Lung (tissue), 12 donors: ENCODE measurements around the gene TP53AIP1. TPM values are rescaled to one million over a fixed set of nuclear protein-coding genes. Genes with fewer than 3 reads are reported as not detected.

ENCODE experiments used
- ATAC-seq: fragments of 200-7000 bp; cut with Tn5 transposase; one replicate; pipeline ENCODE4 v1.9.1; 2020; ENCODE audit warnings: moderate number of reproducible peaks; ENCODE audit not compliant: insufficient read depth, low FRiP score
- DNase-seq, 3 donors: peaks; one replicate each; pipeline ENCODE4 v3.0.0-alpha.2; 2013 to 2017
- H3K27ac ChIP-seq, 2 donors: one replicate each; pipeline ENCODE4 v1.5.1; 2013; ENCODE audit warnings: mild to moderate bottlenecking in 2 of 2, moderate library complexity in 2 of 2, control low read depth in 1 of 2, inconsistent platforms in 1 of 2, low read depth in 1 of 2, low read length in 1 of 2
- H3K27me3 ChIP-seq, 3 donors: one replicate each; pipeline ENCODE4 v1.5.1; 2013; ENCODE audit warnings: low read length in 2 of 3; ENCODE audit not compliant: control insufficient read depth in 3 of 3, insufficient read depth in 3 of 3
- H3K36me3 ChIP-seq, 4 donors: one replicate each; pipeline ENCODE4 v1.5.1; 2013; ENCODE audit warnings: low read length in 4 of 4, mild to moderate bottlenecking in 1 of 4, moderate library complexity in 1 of 4; ENCODE audit not compliant: control insufficient read depth in 4 of 4, insufficient read depth in 4 of 4
- H3K4me1 ChIP-seq, 5 donors: one replicate each; pipeline ENCODE4 v1.5.1; 2013; ENCODE audit warnings: low read length in 5 of 5, mild to moderate bottlenecking in 2 of 5, moderate library complexity in 1 of 5; ENCODE audit not compliant: control insufficient read depth in 5 of 5, insufficient read depth in 5 of 5
- H3K4me3 ChIP-seq: one replicate; pipeline ENCODE4 v1.5.1; 2013; ENCODE audit warnings: mild to moderate bottlenecking, control low read depth, moderate library complexity
- H3K9ac ChIP-seq, 2 donors: one replicate each; pipeline ENCODE4 v1.5.1; 2013; ENCODE audit warnings: low read length in 2 of 2, control low read depth in 1 of 2; ENCODE audit not compliant: insufficient read depth in 1 of 2
- H3K9me3 ChIP-seq, 4 donors: one replicate each; pipeline ENCODE4 v1.5.1; 2013; ENCODE audit warnings: low read length in 3 of 4, mild to moderate bottlenecking in 1 of 4, moderate library complexity in 1 of 4; ENCODE audit not compliant: control insufficient read depth in 4 of 4, insufficient read depth in 3 of 4
- CTCF ChIP-seq: IDR thresholded peaks from 2 replicates; pipeline ENCODE4 v1.5.1; 2012; ENCODE audit warnings: mild to moderate bottlenecking; ENCODE audit errors: control extremely low read depth, extremely low read depth
- whole genome bisulfite sequencing, 2 donors: extraction: QIAGEN DNeasy Blood & Tissue Kit; methylation state at CpG; one replicate each; pipeline ENCODE4 v1.1.7; 2013; 5-methylcytosine and 5-hydroxymethylcytosine counted together
- polyA plus RNA-seq, 2 donors: library from polyadenylated mRNA; stranded (reverse); fragments of 200-250 nt; gene quantifications; one replicate each; pipeline ENCODE4 v1.2.1, GENCODE V29; 2013
- total RNA-seq, 2 donors: library from RNA; depleted of rRNA in 1 of 2; stranded (reverse); fragments of >200 nt in 1 of 2; gene quantifications; one replicate each; pipeline ENCODE4 v1.2.1, GENCODE V29; 2014 to 2021
- donor health status: control.
- donor health status: control.
- donor health status: Bipolar disorder and iron deficiency.
- donor health status: healthy.
- donor health status: DM: yes; HTN: yes; CAD: no.

TP53AIP1 gene
- total and polyA plus RNA-seq, 4 donors: 0.16 to 1.8 (median 1.0) TPM

- DNase-seq (no peak), ATAC-seq (no peak)
- no peak overlapping the region for H3K4me3 ChIP-seq
- H3K36me3 ChIP-seq: peaks cover 0 to 2% (median 0%) of the 10 kb centered on the region in 4 donors
- H3K9me3 ChIP-seq: peaks cover 0 to 3% (median 0%) of the 10 kb centered on the region in 4 donors
- no peak overlapping the region for H3K27ac ChIP-seq
- no peak overlapping the region for H3K9ac ChIP-seq
- H3K4me1 ChIP-seq: peaks cover 2 to 9% (median 4%) of the 10 kb centered on the region in 5 donors
- WGBS, 2 donors: 68 to 73% methylated on average over 8 of the region's 8 CpGs
- H3K27me3 ChIP-seq: peaks cover 0 to 5% (median 0%) of the 10 kb centered on the region in 3 donors
- TF ChIP-seq CTCF: no peak
These were observed 33.1 kb downstream of the TP53AIP1 start for GRCh38 chr11:128909438-128910125.

GRCh38 chr11:128908391-128909246, 34.1 kb downstream of the TP53AIP1 start:
- no peaks in the 10 kb centered on the region for H3K36me3 ChIP-seq
- DNase-seq (peak in 1 of 3 donors; percentile 48), ATAC-seq (peak; percentile 38)
- peak overlapping the region in 1 of 2 donors; percentile 41 for H3K27ac ChIP-seq
- no peak overlapping the region for H3K9ac ChIP-seq
- H3K4me1 ChIP-seq: peaks cover 2 to 12% (median 5%) of the 10 kb centered on the region in 5 donors
- H3K4me3 ChIP-seq: no peak overlapping the region
- peaks cover 0 to 12% (median 0%) of the 10 kb centered on the region in 3 donors for H3K27me3 ChIP-seq
- peaks cover 0 to 3% (median 0%) of the 10 kb centered on the region in 4 donors for H3K9me3 ChIP-seq
- 15 to 27% methylated on average over 12 of the region's 12 CpGs for WGBS, 2 donors
- no peak for TF ChIP-seq CTCF

GRCh38 chr11:128907585-128907984, 35.1 kb downstream of the TP53AIP1 start:
- peaks cover 0 to 3% (median 0%) of the 10 kb centered on the region in 4 donors for H3K9me3 ChIP-seq
- TF ChIP-seq CTCF: no peak
- H3K4me1 ChIP-seq: peaks cover 2 to 12% (median 5%) of the 10 kb centered on the region in 5 donors
- no peaks in the 10 kb centered on the region for H3K36me3 ChIP-seq
- H3K27ac ChIP-seq: no peak overlapping the region
- no peak for ATAC-seq
- 70 to 80% methylated on average over 4 of the region's 4 CpGs for WGBS, 2 donors
- H3K27me3 ChIP-seq: peaks cover 0 to 14% (median 9%) of the 10 kb centered on the region in 3 donors
- no peak overlapping the region for H3K9ac ChIP-seq
- no peak for DNase-seq
- H3K4me3 ChIP-seq: no peak overlapping the region
